ENCODE data around the gene FAXDC2. TPM values are rescaled to one million over a fixed set of nuclear protein-coding genes. Genes with fewer than 3 reads are reported as not detected.
A peak's percentile ranks its signal among the peaks of the same experiment; 100 is the strongest.

The FAXDC2 gene
- total RNA-seq, 2 experiments from 2014 or later = 0.10 to 0.13 TPM

DNA sequence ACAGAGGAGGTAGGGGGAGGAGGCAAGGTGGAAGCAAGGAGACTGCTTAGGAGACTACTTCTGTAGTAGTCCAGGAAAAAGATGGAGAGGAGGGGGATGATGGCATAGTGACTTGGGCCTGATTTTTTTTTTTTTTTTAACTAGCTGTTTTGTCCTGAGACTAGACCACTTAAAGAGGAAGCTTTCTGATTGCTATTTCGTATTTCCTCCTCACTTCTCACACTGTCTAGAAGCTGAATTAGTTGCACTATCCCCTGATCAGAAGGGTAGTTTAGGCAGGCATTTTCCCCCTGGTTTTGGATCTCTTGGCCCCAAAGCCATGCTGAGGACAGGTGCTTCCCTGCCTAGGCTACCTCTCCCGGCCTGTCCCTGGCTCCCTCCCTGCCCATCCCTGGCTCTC lies 80.3 kb downstream of the FAXDC2 start:
- no TSS peak for BruUV-seq (replicated peaks)
- ChIA-PET POLR2A (interaction anchor here (0.5 to 1.6 kb wide), 6 partner anchors 9 to 88 kb away, joined by 3 to 5 read pairs (median 4); partner anchors contain the start of gene CNOT8), CTCF (ENCODE audit: unreplicated experiment) (no interaction called here)
- Histone ChIP-seq H3K4me2 (ENCODE audit: low read length) (peak overlapping the region; percentile 57), H3K9me2 (ENCODE audit: insufficient read depth, low read length) (no peaks in the 10 kb centered on the region), H2AFZ (ENCODE audit: low read length) (no peak overlapping the region), H3K27ac (ENCODE audit: low read depth, low read length, poor library complexity, severe bottlenecking) (peak overlapping the region; percentile 28), H3K4me1 (ENCODE audit: insufficient read depth, low read length, poor library complexity, severe bottlenecking) (peaks cover 73% of the 10 kb centered on the region), H3K79me2 (ENCODE audit: insufficient read depth, low read depth, low read length) (peaks cover 100% of the 10 kb centered on the region), H3K36me3 (ENCODE audit: insufficient read depth, low read length) (peaks cover 82% of the 10 kb centered on the region), H3K4me3 (ENCODE audit: low read depth, low read length, poor library complexity, severe bottlenecking) (no peak overlapping the region), H4K20me1 (ENCODE audit: insufficient read depth, low read length) (peaks cover 77% of the 10 kb centered on the region), H3K9me3 (ENCODE audit: low read length) (no peaks in the 10 kb centered on the region)
- TF ChIP-seq, protein P1, sequence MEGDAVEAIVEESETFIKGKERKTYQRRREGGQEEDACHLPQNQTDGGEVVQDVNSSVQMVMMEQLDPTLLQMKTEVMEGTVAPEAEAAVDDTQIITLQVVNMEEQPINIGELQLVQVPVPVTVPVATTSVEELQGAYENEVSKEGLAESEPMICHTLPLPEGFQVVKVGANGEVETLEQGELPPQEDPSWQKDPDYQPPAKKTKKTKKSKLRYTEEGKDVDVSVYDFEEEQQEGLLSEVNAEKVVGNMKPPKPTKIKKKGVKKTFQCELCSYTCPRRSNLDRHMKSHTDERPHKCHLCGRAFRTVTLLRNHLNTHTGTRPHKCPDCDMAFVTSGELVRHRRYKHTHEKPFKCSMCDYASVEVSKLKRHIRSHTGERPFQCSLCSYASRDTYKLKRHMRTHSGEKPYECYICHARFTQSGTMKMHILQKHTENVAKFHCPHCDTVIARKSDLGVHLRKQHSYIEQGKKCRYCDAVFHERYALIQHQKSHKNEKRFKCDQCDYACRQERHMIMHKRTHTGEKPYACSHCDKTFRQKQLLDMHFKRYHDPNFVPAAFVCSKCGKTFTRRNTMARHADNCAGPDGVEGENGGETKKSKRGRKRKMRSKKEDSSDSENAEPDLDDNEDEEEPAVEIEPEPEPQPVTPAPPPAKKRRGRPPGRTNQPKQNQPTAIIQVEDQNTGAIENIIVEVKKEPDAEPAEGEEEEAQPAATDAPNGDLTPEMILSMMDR (conservative IDR thresholded peaks at IDR 0.05; ENCODE audit: low read length) = no peak
- no peak for TF ChIP-seq EZH2phosphoT487 (IDR thresholded peaks at IDR 0.05; ENCODE audit: borderline replicate concordance, low read depth, low read length)
- peak; percentile 33 for DNase-seq (ENCODE audit: low spot score)
- intact Hi-C loops (cut with micrococcal nuclease; ENCODE audit: unreplicated experiment) = no loop called here

Small RNA genes within 50 kb of the gene (microRNA-seq; reads per million reads assigned to microRNA genes)
- not detected for gene MIR378H (ENCODE audit: borderline replicate concordance)

Small RNA genes within 50 kb of the gene (small RNA-seq; reads per million reads assigned to genes)
- not detected for gene MIR378H

Other genes with a start within 250 kb of the FAXDC2 start
- 66.2 and 71.1 TPM in 2 replicates for gene LARP1, start 95.2 kb downstream of the FAXDC2 start, total RNA-seq (2014; rRNA removed; shearing (Covaris generic))
- gene LARP1, start 95.2 kb downstream of the FAXDC2 start, total RNA-seq (2022) = 274 and 300 TPM in 2 replicates
- 52.4 and 53.6 TPM in 2 replicates for gene CNOT8, start 8.0 kb upstream of the FAXDC2 start, total RNA-seq (2014; rRNA removed; shearing (Covaris generic))
- gene CNOT8, start 8.0 kb upstream of the FAXDC2 start, total RNA-seq (2022) = 79.4 and 85.3 TPM in 2 replicates
- 17.9 and 20.1 TPM in 2 replicates for gene GEMIN5, start 87.6 kb upstream of the FAXDC2 start, total RNA-seq (2014; rRNA removed; shearing (Covaris generic))
- gene GEMIN5, start 87.6 kb upstream of the FAXDC2 start, total RNA-seq (2022) = 20.6 and 25.6 TPM in 2 replicates
- 34.0 and 48.9 TPM in 2 replicates for gene MRPL22, start 90.5 kb upstream of the FAXDC2 start, total RNA-seq (2014; rRNA removed; shearing (Covaris generic))
- gene MRPL22, start 90.5 kb upstream of the FAXDC2 start, total RNA-seq (2022) = 91.8 and 94.4 TPM in 2 replicates
- gene KIF4B, start 163.2 kb upstream of the FAXDC2 start, total RNA-seq (2014; rRNA removed; shearing (Covaris generic)) = not detected in 2 replicates
- not detected in 2 replicates for gene KIF4B, start 163.2 kb upstream of the FAXDC2 start, total RNA-seq (2022)

Measured in OCI-LY7 (cell line).